Measurements from ENCODE around the gene TESK1. TPM values are rescaled to one million over a fixed set of nuclear protein-coding genes. Genes with fewer than 3 reads are reported as not detected.

TESK1 gene
- 25.0 TPM for total RNA-seq
- long read RNA-seq, transcript TESK1-201 (10 exons, 2,421 nt): major isoform, 53 of 74 reads
- long read RNA-seq, partial matches to known transcripts: 18 of 74 reads
- long read RNA-seq, other reads (novel, unspliced or antisense): 3 of 74 reads

- intact Hi-C loops (cut with DNase I): no loop called here
- peak; percentile 86 for DNase-seq
- peak; percentile 72 for ATAC-seq (ENCODE audit: poor library complexity)
Observed at GRCh38 chr9:35604578-35605350, at the start of gene TESK1. Gene TESK1, plus strand, starts transcription at chr9:35605262. Its CDS starts 358 bp downstream, at chr9:35605620.

GRCh38 chr9:35555881-35556280 is 49.2 kb upstream of the TESK1 start:
- DNase-seq: no peak
- ATAC-seq (ENCODE audit: poor library complexity): no peak
- intact Hi-C loops (cut with DNase I): loop anchor here (2.0 kb wide), 1 partner anchor 67 kb away; no protein-coding TSS in a partner anchor

GRCh38 chr9:35556776-35557175 is 48.3 kb upstream of the TESK1 start:
- DNase-seq (no peak), ATAC-seq (ENCODE audit: poor library complexity) (no peak)
- intact Hi-C loops (cut with DNase I): no loop called here

GRCh38 chr9:35557320-35557719 is 47.7 kb upstream of the TESK1 start:
- no peak for ATAC-seq (ENCODE audit: poor library complexity)
- no peak for DNase-seq
- intact Hi-C loops (cut with DNase I): no loop called here

- no peak for ATAC-seq (ENCODE audit: poor library complexity)
- intact Hi-C loops (cut with DNase I): no loop called here
Observed at GRCh38 chr9:35558185-35558584, 46.9 kb upstream of the TESK1 start.

GRCh38 chr9:35559792-35560530 is 45.1 kb upstream of the TESK1 start:
- DNase-seq: peak; percentile 39
- intact Hi-C loops (cut with DNase I): no loop called here
- no peak for ATAC-seq (ENCODE audit: poor library complexity)

More at GRCh38 chr9:35558185-35558584, 46.9 kb upstream of the TESK1 start:
- DNase-seq: no peak

GRCh38 chr9:35560625-35561337 is 44.3 kb upstream of the TESK1 start:
- DNase-seq (peak; percentile 51), ATAC-seq (ENCODE audit: poor library complexity) (no peak)
- intact Hi-C loops (cut with DNase I): no loop called here

GRCh38 chr9:35561468-35562261 is 43.4 kb upstream of the TESK1 start:
- intact Hi-C loops (cut with DNase I): no loop called here
- ATAC-seq (ENCODE audit: poor library complexity) (no peak), DNase-seq (no peak)

- peak; percentile 42 for DNase-seq
- peak; percentile 35 for ATAC-seq (ENCODE audit: poor library complexity)
- intact Hi-C loops (cut with DNase I): no loop called here
Observed at GRCh38 chr9:35562895-35563780, 41.9 kb upstream of the TESK1 start.

GRCh38 chr9:35563791-35564197 is 41.3 kb upstream of the TESK1 start:
- peak; percentile 65 for ATAC-seq (ENCODE audit: poor library complexity)
- peak; percentile 68 for DNase-seq
- intact Hi-C loops (cut with DNase I): no loop called here

GRCh38 chr9:35564658-35565061 is 40.4 kb upstream of the TESK1 start:
- peak; percentile 54 for DNase-seq
- peak; percentile 61 for ATAC-seq (ENCODE audit: poor library complexity)
- intact Hi-C loops (cut with DNase I): no loop called here

GRCh38 chr9:35566417-35566816 is 38.6 kb upstream of the TESK1 start:
- DNase-seq: no peak

GRCh38 chr9:35568196-35568595 is 36.9 kb upstream of the TESK1 start:
- ATAC-seq (ENCODE audit: poor library complexity) (no peak), DNase-seq (no peak)

More at GRCh38 chr9:35566417-35566816, 38.6 kb upstream of the TESK1 start:
- intact Hi-C loops (cut with DNase I): no loop called here
- ATAC-seq (ENCODE audit: poor library complexity): no peak

GRCh38 chr9:35569206-35569605 is 35.9 kb upstream of the TESK1 start:
- intact Hi-C loops (cut with DNase I): no loop called here
- DNase-seq (no peak), ATAC-seq (ENCODE audit: poor library complexity) (no peak)

More at GRCh38 chr9:35568196-35568595, 36.9 kb upstream of the TESK1 start:
- intact Hi-C loops (cut with DNase I): no loop called here

GRCh38 chr9:35570709-35571504 is 34.2 kb upstream of the TESK1 start:
- intact Hi-C loops (cut with DNase I): no loop called here
- DNase-seq: no peak
- no peak for ATAC-seq (ENCODE audit: poor library complexity)

- ATAC-seq (ENCODE audit: poor library complexity) (no peak), DNase-seq (no peak)
- intact Hi-C loops (cut with DNase I): no loop called here
Observed at GRCh38 chr9:35574578-35575122, 30.4 kb upstream of the TESK1 start.

Data from Right ventricle myocardium superior (tissue), 1 donor.